HG02678 (cell line): ENCODE data around the gene SYTL2.
A peak's percentile ranks its signal among the peaks of the same experiment; 100 is the strongest.
"Not testable (repeated sequence)": the region's sequence is repeated elsewhere in the genome, so short reads cannot be mapped to it uniquely, and the experiment has no call there.

ENCODE experiments used
- ATAC-seq: cut with Tn5 transposase; IDR thresholded peaks from one replicate; pipeline ENCODE4 v1.9.1; 2021; ENCODE audit warnings: mild to moderate bottlenecking, moderate library complexity; ENCODE audit not compliant: unreplicated experiment

Gene SYTL2

GRCh38 chr11:85695546-85695945 is 115.4 kb downstream of the SYTL2 start:
- ATAC-seq: no peak

- no peak for ATAC-seq
These were observed 116.5 kb downstream of the SYTL2 start for GRCh38 chr11:85694385-85694980.

- no peak for ATAC-seq
These were observed 125.0 kb downstream of the SYTL2 start, which contains the start of gene CCDC89 for GRCh38 chr11:85685820-85686459. Gene CCDC89, minus strand, starts transcription at chr11:85686195. Its CDS starts 65 bp downstream, at chr11:85686130.

GRCh38 chr11:85685125-85685819 is 125.7 kb downstream of the SYTL2 start:
- ATAC-seq: no peak

GRCh38 chr11:85682330-85683305 is 128.3 kb downstream of the SYTL2 start:
- ATAC-seq: peak; percentile 93

- no peak for ATAC-seq
These were observed 130.0 kb downstream of the SYTL2 start for GRCh38 chr11:85680897-85681296.

- no peak for ATAC-seq
These were observed 131.4 kb downstream of the SYTL2 start for GRCh38 chr11:85679576-85679975.

GRCh38 chr11:85673393-85673792 is 137.5 kb downstream of the SYTL2 start:
- no peak for ATAC-seq

- no peak for ATAC-seq
These were observed 138.6 kb downstream of the SYTL2 start for GRCh38 chr11:85672105-85672902.

GRCh38 chr11:85670949-85671663 is 139.8 kb downstream of the SYTL2 start:
- ATAC-seq: not testable (repeated sequence)

GRCh38 chr11:85668157-85668556 is 142.8 kb downstream of the SYTL2 start:
- ATAC-seq: no peak

GRCh38 chr11:85666687-85667086 is 144.3 kb downstream of the SYTL2 start:
- no peak for ATAC-seq

- no peak for ATAC-seq
These were observed 145.2 kb downstream of the SYTL2 start for GRCh38 chr11:85665733-85666132.

- peak; percentile 90 for ATAC-seq
These were observed 146.1 kb downstream of the SYTL2 start, which contains the start of gene CREBZF for GRCh38 chr11:85664615-85665481. Gene CREBZF, minus strand, starts transcription at chr11:85665129. Its CDS starts 254 bp downstream, at chr11:85664875.

GRCh38 chr11:85663753-85664614 is 147.0 kb downstream of the SYTL2 start:
- peak; percentile 69 for ATAC-seq

- ATAC-seq: no peak
These were observed 147.7 kb downstream of the SYTL2 start for GRCh38 chr11:85663080-85663752.
